Fibroblast of lung (primary cell): ENCODE measurements around the gene INTS7. TPM values are rescaled to one million over a fixed set of nuclear protein-coding genes. Genes with fewer than 3 reads are reported as not detected.

ENCODE experiments used
- DNase-seq, 2 donors: peaks; one replicate each; pipeline versions ENCODE4 v3.0.0 to v3.0.0-alpha.2; 2010; ENCODE audit warnings: low read depth in 2 of 2
- H2AFZ ChIP-seq: 2 replicates; pipeline ENCODE4 v1.5.1; 2012; ENCODE audit warnings: low read length, control low read depth, inconsistent platforms
- H3K27ac ChIP-seq: 2 replicates; pipeline ENCODE4 v1.5.1; 2011; ENCODE audit warnings: low read length, control low read depth; ENCODE audit not compliant: insufficient read depth
- H3K27me3 ChIP-seq: 2 replicates; pipeline ENCODE4 v1.5.1; 2011; ENCODE audit warnings: mild to moderate bottlenecking, low read length; ENCODE audit not compliant: control insufficient read depth, insufficient read depth
- H3K36me3 ChIP-seq: 2 replicates; pipeline ENCODE4 v1.5.1; 2011; ENCODE audit warnings: low read length; ENCODE audit not compliant: control insufficient read depth, insufficient read depth
- H3K4me1 ChIP-seq: 2 replicates; pipeline ENCODE4 v1.5.1; 2011; ENCODE audit warnings: low read length; ENCODE audit not compliant: control insufficient read depth, insufficient read depth; ENCODE audit errors: extremely low read depth
- H3K4me2 ChIP-seq: 2 replicates; pipeline ENCODE4 v1.5.1; 2011; ENCODE audit warnings: low read length, control low read depth; ENCODE audit not compliant: insufficient read depth; ENCODE audit errors: extremely low read depth
- H3K4me3 ChIP-seq, 4 experiments: fragments of 200-600 bp in 1 of 4; sonication (generic) in 1 of 4; replicated peaks in 1 of 4; 2 replicates each; pipeline ENCODE4 v1.5.1; 2011 to 2016; ENCODE audit warnings: low read length in 4 of 4, low read depth in 3 of 4, mild to moderate bottlenecking in 3 of 4, control low read depth in 2 of 4, inconsistent platforms in 1 of 4, mixed read lengths in 1 of 4; ENCODE audit not compliant: insufficient read depth in 1 of 4; ENCODE audit errors: control extremely low read depth in 1 of 4
- H3K79me2 ChIP-seq: 2 replicates; pipeline ENCODE4 v1.5.1; 2012; ENCODE audit warnings: mild to moderate bottlenecking, low read length, inconsistent platforms; ENCODE audit not compliant: control insufficient read depth, insufficient read depth
- H3K9ac ChIP-seq: 2 replicates; pipeline ENCODE4 v1.5.1; 2011; ENCODE audit warnings: mild to moderate bottlenecking, low read length, control low read depth; ENCODE audit not compliant: insufficient read depth
- H3K9me3 ChIP-seq: 2 replicates; pipeline ENCODE4 v1.5.1; 2012; ENCODE audit warnings: low read depth, low read length; ENCODE audit not compliant: control insufficient read depth, insufficient read depth
- H4K20me1 ChIP-seq: 2 replicates; pipeline ENCODE4 v1.5.1; 2011; ENCODE audit warnings: low read length; ENCODE audit not compliant: control insufficient read depth, insufficient read depth; ENCODE audit errors: extremely low read depth
- CTCF ChIP-seq, 2 donors: IDR thresholded peaks in 1 of 2; conservative IDR thresholded peaks in 1 of 2; 1 replicate in 1 of 2; 2 replicates in 1 of 2; pipeline ENCODE4 v1.5.1; 2011 to 2012; ENCODE audit warnings: low read length in 2 of 2, control low read depth in 1 of 2, inconsistent platforms in 1 of 2, low read depth in 1 of 2, mild to moderate bottlenecking in 1 of 2
- EZH2 ChIP-seq: IDR thresholded peaks from 2 replicates; pipeline ENCODE4 v1.5.1; 2012; ENCODE audit warnings: low read length, control low read depth, mild to moderate bottlenecking; ENCODE audit errors: missing control alignments
- polyA plus RNA-seq, 2 donors: library from polyadenylated mRNA; depleted of rRNA in 1 of 2; stranded (reverse) in 1 of 2; unstranded in 1 of 2; fragments of >200 nt; gene quantifications; 2 replicates each; pipeline ENCODE4 v1.2.1, GENCODE V29; 2011 to 2012; ENCODE audit warnings: missing spikeins in 1 of 2
- total RNA-seq: library from RNA; depleted of rRNA; stranded (reverse); fragments of >200 nt; gene quantifications from 2 replicates; pipeline ENCODE4 v1.2.1, GENCODE V29; 2014

INTS7 gene
- total and polyA plus RNA-seq, 2 donors (not counting 1 experiment from before 2014, with no cell fraction given), result 20.6 to 23.7 TPM

GRCh38 chr1:212077028-212077427 lies 41.7 kb upstream of the INTS7 start:
- no peak overlapping the region for H3K27ac ChIP-seq
- H3K36me3 ChIP-seq, result no peaks in the 10 kb centered on the region
- no peaks in the 10 kb centered on the region for H3K9me3 ChIP-seq
- no peak overlapping the region for H3K9ac ChIP-seq
- H3K4me1 ChIP-seq, result no peaks in the 10 kb centered on the region
- H2AFZ ChIP-seq, result no peak overlapping the region
- H3K27me3 ChIP-seq, result no peaks in the 10 kb centered on the region
- TF ChIP-seq EZH2 (no peak), CTCF (conservative IDR thresholded peaks at IDR 0.05 in 1 of 2, IDR thresholded peaks at IDR 0.05 in 1 of 2; ENCODE audit: low read depth in 1 of 2, low read length in 2 of 2) (no peak)
- no peak overlapping the region for H3K4me2 ChIP-seq
- no peak overlapping the region for H3K4me3 ChIP-seq
- DNase-seq, result peak in 1 of 2 donors; percentile 13
- H4K20me1 ChIP-seq, result no peaks in the 10 kb centered on the region
- no peaks in the 10 kb centered on the region for H3K79me2 ChIP-seq

GRCh38 chr1:212074856-212075255 lies 39.5 kb upstream of the INTS7 start:
- no peaks in the 10 kb centered on the region for H3K4me1 ChIP-seq
- no peaks in the 10 kb centered on the region for H3K79me2 ChIP-seq
- no peak overlapping the region for H3K4me2 ChIP-seq
- no peak overlapping the region for H3K4me3 ChIP-seq
- H3K9me3 ChIP-seq, result no peaks in the 10 kb centered on the region
- DNase-seq, result no peak
- H2AFZ ChIP-seq, result no peak overlapping the region
- H3K27ac ChIP-seq, result no peak overlapping the region
- H3K9ac ChIP-seq, result no peak overlapping the region
- no peaks in the 10 kb centered on the region for H4K20me1 ChIP-seq
- H3K27me3 ChIP-seq, result no peaks in the 10 kb centered on the region
- TF ChIP-seq CTCF (conservative IDR thresholded peaks at IDR 0.05 in 1 of 2, IDR thresholded peaks at IDR 0.05 in 1 of 2; ENCODE audit: low read depth in 1 of 2, low read length in 2 of 2) (no peak), EZH2 (no peak)
- H3K36me3 ChIP-seq, result no peaks in the 10 kb centered on the region

- no peak overlapping the region for H3K4me3 ChIP-seq
- H3K9me3 ChIP-seq, result no peaks in the 10 kb centered on the region
- no peak for TF ChIP-seq EZH2
- no peak for TF ChIP-seq CTCF (conservative IDR thresholded peaks at IDR 0.05 in 1 of 2, IDR thresholded peaks at IDR 0.05 in 1 of 2; ENCODE audit: low read depth in 1 of 2, low read length in 2 of 2)
- no peak overlapping the region for H3K27ac ChIP-seq
- no peaks in the 10 kb centered on the region for H3K36me3 ChIP-seq
- H2AFZ ChIP-seq, result no peak overlapping the region
- no peaks in the 10 kb centered on the region for H3K79me2 ChIP-seq
- DNase-seq, result no peak
- H3K9ac ChIP-seq, result no peak overlapping the region
- no peaks in the 10 kb centered on the region for H4K20me1 ChIP-seq
- H3K27me3 ChIP-seq, result no peaks in the 10 kb centered on the region
- H3K4me1 ChIP-seq, result no peaks in the 10 kb centered on the region
- no peak overlapping the region for H3K4me2 ChIP-seq
Observed at GRCh38 chr1:212074313-212074712, 39.0 kb upstream of the INTS7 start.
